NCI-H2081 (cell line): ENCODE measurements around the gene NAIP.
"Not testable (repeated sequence)": the region's sequence is repeated elsewhere in the genome, so short reads cannot be mapped to it uniquely, and the experiment has no call there.

Experiments used
- DNase-seq, 2 experiments: peaks; one replicate each; lab custom pipeline; 2025; lab: John Stamatoyannopoulos, UW

The NAIP gene, protein sequence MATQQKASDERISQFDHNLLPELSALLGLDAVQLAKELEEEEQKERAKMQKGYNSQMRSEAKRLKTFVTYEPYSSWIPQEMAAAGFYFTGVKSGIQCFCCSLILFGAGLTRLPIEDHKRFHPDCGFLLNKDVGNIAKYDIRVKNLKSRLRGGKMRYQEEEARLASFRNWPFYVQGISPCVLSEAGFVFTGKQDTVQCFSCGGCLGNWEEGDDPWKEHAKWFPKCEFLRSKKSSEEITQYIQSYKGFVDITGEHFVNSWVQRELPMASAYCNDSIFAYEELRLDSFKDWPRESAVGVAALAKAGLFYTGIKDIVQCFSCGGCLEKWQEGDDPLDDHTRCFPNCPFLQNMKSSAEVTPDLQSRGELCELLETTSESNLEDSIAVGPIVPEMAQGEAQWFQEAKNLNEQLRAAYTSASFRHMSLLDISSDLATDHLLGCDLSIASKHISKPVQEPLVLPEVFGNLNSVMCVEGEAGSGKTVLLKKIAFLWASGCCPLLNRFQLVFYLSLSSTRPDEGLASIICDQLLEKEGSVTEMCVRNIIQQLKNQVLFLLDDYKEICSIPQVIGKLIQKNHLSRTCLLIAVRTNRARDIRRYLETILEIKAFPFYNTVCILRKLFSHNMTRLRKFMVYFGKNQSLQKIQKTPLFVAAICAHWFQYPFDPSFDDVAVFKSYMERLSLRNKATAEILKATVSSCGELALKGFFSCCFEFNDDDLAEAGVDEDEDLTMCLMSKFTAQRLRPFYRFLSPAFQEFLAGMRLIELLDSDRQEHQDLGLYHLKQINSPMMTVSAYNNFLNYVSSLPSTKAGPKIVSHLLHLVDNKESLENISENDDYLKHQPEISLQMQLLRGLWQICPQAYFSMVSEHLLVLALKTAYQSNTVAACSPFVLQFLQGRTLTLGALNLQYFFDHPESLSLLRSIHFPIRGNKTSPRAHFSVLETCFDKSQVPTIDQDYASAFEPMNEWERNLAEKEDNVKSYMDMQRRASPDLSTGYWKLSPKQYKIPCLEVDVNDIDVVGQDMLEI (N-terminal part only)

DNA sequence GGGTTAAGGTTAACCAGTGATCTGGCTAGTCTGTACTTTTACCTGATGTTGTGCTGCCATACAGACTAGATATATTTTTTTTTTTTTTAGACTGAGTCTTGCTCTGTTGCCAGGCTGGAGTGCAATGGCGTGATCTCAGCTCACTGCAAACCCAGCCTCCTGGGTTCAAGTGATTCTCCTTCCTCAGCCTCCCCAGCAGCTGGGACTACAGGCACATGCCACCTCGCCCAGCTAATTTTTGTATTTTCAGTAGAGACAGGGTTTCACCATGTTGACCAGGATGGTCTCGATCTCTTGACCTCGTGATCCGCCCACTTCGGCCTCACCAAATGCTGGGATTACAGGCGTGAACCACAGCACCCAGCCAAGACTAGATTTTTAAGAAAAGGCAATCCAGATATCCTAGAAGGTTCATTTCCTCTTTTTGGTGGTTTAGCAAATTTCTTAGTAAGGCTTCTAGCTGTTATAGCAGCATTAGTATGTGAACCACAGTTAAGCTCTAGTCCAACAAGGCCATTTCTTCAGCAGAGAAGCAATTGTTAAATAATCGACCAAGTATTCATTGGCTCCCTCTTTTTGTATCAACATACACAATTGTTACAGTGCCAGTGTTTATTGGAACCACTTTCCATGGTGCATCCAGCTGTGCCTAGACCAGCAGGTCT lies at the start of gene NAIP:
Gene NAIP (minus strand): TSS at position 51 of the 665 bp plus-strand sequence. CDS start 12,424 bp downstream, outside the sequence.
- DNase-seq = not testable (repeated sequence)

DNA sequence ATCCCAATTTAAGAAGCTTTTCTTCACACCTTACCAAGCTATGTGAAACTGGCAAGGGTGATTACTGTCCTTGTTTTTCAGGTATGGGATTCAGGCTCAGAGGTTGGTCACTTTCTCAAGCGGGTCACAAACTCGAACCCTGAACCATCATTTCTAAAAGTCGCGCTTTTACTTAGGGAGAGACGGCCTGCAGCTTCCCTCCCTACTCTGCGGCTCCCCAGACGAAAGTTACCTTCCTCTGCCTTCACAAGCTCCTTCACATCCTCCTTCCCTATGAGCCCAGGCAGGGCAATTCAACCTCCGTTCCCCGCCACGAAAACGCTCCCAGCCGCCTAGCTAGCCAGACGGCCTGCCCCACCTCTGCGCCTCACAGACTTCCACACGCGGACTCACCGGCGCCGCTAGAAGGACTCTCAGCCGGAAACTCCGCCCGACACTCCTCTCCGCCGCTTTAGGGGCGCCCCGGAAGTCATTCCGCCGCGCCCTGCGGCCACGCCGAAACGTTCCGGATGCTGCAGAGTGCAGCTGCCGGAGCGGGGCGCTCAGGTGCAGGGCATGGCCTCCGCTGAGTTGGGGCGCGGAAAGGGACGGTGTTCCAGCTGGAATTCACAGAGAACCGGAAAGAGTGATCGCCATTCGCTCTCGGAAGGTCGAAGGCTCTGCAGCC lies 42.3 kb upstream of the NAIP start, which contains the start of gene GTF2H2:
Gene GTF2H2 (minus strand): TSS at position 415 of the 667 bp plus-strand sequence. CDS start 4,913 bp downstream, outside the sequence.
- not testable (repeated sequence) for DNase-seq

DNA sequence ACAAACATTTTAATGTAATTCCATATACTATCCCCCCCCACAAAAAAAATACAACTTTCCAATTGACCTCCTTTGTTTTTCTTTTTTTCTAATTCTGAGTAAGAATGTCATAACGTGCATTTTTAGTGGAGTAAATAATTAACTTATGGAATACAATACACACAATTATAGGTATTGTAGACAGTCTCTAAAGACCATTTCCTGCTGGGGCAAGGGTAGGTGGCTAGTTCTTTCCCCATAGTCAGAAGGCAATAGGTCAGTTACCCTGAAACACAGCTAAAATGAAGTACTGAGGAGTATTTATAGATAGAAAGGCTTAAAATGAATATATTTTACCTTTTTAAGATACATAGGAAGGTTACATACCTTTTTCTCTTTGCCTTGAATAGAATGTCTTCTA lies 36.2 kb upstream of the NAIP start:
- not testable (repeated sequence) for DNase-seq

DNA sequence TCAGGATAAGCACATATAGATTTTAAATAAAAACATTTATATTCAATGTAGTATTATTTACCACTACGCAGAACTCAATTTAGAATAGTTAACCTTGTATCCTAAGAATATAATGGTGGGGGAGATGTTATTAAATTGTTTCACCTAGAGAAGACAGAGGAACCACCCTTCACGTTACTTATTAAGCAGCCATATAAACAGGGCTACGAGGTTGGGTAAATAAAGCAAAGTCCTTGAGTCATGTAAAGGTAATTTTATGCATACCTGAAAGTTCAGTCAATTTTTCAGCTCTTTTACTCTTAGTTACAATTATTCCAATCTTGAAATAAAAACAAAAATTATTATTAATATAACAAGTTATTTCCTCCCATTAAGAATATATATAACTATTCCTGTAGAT lies 34.3 kb upstream of the NAIP start:
- not testable (repeated sequence) for DNase-seq

DNA sequence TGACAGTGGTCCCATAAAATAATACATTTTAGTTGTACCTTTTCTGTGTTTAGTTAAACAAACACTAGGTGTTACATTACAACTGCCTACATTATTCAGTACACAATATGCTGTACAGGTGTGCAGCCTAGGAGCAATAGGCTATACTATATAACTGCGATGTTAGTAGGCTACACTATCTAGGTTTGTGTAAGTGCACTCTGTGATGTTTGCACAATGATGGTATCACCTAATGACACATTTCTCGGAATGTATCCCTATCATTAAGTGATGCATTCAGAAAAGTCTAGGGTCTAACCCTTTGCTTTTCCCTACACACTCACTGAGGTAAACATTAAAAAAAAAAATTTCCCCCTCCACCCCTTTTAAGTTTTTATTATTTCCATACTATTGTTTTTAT lies 19.7 kb upstream of the NAIP start:
- DNase-seq = not testable (repeated sequence)

DNA sequence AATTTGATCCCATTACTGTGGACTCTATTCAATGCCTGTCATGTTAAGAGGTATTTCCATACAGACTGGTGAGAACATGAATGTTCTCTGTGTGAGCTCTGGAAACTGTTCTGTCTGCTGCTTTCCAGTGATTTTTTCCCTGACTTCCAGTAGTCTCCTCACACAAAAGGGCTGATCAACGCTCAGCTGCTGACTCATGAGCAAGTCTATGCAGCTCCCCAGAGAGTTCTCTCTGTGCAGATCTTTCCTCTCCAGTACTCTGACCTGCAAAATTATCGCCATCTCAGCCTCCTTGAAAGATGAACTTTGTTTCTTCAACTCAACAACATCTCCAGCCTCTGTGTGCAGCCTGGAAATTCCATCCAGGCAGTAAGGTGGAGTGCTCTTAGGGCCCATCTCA lies 19.0 kb upstream of the NAIP start:
- DNase-seq = not testable (repeated sequence)

DNA sequence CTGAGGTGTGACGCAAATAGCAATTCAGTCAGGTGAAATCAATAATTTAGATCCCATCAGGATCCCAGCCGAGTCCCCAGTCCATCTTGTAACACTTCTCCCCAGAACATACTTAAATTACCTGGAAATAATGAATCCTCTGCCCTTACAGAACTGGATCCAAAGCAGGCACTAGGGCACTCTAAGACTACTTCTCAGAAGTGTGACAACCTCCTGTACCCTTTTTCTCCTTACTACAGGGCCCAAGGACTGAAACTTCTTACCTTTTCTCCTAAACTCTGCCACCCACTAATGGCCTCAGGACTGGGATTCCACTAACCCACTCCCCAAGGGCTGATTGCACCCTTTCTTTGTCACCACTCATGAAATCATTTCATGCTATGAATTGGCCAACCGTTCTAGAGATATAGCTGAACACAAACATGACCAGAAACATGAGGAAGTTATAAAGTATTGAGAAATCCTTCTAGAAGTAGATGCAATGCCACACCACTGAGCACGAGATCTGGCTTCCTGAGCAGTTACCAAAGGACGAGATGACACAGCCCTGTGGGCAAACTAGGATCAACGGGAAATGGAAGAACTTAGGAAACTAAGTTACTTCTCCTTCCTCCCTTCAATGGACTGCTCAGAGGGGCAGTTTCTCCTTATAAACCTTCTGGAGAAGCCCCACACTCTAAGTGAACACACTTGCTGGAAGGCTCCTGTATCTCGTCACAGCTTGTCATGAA lies 6.1 kb upstream of the NAIP start:
- DNase-seq = not testable (repeated sequence)

DNA sequence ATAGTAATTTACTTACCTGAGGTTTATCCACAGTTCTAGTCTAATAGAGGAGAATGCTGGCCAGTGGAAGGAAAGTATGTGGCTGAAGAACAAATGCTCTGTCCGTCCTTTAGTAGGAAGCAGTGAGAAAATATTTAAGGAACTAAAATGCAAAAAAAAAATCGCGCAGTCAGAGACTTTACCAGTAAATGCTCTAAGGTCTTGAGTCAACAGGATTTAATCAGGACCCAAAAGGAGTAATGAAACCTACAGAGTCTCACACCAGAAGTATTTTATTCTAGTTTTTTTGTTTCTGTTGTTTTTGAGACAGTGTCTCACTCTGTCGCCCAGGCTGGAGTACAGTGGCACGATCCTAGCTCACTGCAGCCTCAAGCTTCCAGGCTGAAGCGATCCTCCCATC lies 4.5 kb downstream of the NAIP start:
- DNase-seq = not testable (repeated sequence)

DNA sequence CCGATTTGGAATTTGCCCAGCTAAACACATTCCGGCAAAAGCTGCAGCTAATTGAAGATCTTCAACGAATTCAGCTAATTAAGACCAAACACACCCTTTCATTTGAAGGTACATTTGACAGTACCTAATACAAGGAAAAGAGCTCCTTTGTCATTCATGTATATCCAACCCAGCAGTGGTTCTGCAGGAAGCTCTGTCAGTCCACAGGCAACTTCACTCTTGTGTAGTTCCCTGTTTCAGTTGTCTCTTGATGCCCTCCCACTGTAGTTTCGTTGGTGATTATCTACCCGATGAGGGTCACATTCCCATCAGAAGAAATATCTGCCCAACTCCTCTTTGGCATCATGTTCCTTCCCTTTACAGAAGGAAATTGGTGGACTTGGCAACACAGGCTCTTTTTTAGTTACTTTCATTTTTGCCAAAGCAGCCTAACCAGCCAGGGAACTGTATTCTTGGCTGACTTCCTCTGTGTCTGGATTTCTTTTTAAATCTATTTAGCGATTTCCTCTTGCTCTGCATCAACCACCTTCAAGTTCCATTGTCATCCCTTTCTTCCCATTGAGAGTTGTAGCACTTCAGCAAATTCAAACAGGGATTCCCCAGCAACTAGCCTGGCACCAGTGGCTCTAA lies 6.6 kb downstream of the NAIP start:
- not testable (repeated sequence) for DNase-seq

DNA sequence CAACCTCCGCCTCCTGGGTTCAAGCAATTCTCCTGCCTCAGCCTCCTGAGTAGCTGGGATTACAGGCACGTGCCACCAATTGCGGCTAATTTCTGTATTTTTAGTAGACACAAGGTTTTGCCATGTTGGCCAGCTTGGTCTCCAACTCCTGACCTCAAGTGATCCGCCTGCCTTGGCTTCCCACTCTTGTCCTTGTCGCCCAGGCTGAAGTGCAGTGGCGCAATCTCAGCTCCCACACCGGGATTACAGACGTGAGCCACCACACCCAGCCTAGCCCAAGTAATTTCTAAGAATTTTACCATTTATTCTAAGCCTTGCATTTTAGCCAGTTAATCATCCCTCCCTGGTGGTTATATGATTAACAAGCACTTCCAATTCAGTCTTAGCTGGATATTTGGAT lies 11.0 kb downstream of the NAIP start:
- no peak for DNase-seq

DNA sequence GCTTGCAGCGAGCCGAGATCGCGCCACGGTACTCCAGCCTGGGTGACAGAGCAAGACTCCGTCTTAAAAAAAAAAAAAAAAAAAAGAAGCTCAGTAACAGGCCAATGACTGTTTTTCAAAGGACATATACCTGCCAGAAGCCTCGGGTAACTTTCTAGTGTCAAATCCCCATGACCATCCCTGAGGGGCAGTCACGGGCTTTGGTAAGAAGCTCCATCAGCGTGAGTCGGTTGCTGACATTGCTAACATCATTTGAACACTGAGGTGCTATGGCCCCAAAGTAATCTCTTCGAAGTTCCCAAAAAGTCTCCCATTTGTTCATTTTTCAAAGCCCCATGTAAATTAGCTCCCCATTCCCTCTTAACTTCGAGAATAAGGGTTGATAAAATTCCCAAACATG lies 11.6 kb downstream of the NAIP start:
- DNase-seq = no peak

DNA sequence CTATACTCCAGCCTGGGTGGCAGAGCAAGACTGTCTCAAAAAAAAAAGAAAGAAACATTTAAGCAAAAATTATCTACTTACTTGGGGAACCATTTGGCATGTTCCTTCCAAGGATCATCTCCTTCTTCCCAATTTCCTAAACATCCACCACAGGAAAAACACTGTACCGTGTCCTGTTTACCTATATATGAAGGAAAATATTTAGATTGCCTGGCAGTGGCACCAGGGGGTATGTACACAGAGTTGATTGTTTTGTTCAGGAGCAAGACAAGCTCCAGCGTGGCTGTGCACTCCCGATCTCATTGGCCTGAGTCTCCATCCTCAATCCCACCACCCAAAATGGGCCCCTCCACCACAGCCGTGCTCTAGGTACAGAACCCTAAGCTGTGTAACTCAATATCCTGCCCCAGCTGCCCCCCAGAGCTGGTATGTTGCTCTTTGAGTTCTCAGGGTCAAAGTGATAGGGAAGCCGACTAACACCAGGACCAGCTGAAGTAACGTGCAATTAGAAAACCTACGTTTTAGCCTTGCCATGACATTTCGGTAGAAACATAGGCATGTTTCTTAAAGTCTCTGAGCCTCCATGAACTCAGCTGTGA lies 13.8 kb downstream of the NAIP start:
- no peak for DNase-seq

DNA sequence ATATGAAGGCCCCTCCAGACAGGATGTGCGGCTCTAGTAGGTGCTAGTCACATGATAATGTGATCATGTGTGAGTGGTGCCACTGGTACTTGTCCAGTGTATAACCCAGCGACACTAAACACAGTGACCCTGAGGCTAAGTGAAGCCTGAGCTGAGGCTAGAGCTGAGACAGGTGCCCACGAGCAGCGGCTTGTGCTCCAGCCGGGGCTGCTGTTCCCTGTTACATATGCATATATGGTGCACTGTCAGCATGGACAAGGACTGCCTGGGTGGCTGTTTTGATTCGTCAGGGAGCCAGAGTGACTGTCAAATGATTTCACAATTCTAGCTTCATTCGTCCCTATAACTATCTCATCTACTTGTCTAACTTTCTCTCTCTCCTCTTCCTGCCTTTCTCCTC lies 18.2 kb downstream of the NAIP start:
- not testable (repeated sequence) for DNase-seq

DNA sequence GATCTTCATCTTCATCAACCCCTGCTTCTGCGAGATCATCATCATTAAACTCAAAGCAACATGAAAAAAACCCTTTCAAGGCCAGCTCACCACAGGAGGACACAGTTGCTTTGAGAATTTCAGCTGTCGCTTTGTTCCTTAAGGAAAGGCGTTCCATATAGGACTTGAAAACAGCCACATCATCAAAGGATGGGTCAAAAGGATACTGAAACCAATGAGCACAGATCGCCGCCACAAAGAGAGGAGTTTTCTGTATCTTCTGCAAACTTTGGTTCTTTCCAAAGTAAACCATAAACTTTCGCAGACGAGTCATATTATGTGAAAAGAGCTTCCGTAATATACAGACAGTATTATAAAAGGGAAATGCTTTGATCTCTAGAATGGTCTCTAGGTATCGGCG lies 40.3 kb downstream of the NAIP start:
- not testable (repeated sequence) for DNase-seq

DNA sequence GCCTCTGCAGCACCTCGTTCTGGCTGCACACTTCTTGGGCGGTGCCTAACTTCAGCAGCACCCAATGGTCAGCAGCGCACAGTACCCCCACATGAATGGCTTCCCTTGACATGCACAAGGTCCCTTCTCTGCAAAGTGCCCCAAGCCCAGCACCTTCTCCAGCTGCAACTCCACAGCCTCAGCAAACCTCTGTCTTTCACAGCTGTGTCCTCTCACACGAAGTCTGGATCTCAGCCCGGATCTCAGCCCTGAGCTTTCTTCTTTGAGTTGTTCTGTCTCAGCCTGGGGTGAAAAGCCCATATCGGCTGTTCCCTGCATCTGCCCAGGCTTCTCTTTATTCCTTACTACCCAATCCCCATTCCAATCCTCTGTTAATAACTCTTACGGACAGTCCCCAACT lies 57.9 kb downstream of the NAIP start:
- DNase-seq = not testable (repeated sequence)

DNA sequence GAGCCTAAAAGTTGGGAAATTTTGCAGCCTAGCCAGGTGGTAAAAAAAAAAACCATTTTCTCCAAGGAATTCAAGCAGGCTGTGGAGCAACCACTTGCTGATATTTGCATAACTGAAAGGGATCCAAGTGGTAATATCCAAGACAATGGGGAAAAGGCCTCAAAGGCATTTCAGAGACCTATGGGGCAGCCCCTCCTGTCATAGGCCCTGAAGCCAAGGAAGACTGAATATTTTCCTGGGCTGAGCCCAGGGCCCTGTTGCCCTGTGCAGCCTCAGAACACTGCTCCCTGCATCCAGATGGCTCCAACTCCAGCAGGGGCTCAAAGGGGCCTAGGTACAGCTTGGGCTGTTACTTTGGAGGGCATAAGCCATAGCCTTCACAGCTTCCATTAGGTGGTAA lies 60.6 kb downstream of the NAIP start:
- DNase-seq = not testable (repeated sequence)

DNA sequence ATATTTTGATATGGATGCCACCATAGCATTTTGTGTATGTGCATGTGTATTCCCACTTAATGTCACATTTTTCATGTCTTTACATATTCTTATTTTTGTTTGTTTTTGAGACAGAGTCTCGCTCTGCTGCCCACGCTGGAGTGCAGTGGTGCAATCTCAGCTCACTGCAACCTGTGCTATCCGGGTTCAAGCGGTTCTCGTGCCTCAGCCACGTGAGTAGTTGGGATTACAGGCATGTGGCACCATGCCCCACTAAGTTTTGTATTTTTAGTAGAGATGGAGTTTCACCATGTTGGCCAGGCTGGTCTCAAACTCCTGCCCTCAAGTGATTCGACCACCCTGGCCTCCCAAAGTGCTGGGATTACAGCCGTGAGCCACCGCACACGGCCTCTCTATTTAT lies 72.1 kb downstream of the NAIP start:
- not testable (repeated sequence) for DNase-seq

DNA sequence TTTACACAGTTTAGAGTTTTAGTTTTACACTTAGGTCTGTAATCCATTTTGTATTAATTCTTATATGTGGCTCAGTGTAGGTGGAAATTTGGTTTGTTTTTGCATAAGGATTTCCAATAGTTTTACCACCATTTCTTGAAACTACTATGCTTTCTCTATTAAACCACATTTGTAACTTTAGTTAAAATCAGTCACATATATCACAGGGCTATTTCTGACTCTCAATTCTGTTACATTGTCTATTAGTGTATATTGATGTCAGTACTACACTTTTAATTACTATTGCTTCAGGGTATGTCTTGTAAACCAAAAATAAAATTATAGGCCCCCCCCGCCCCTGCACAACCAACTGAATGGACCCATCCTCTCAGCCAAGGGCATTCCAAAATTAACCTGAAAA lies 92.6 kb downstream of the NAIP start:
- not testable (repeated sequence) for DNase-seq

DNA sequence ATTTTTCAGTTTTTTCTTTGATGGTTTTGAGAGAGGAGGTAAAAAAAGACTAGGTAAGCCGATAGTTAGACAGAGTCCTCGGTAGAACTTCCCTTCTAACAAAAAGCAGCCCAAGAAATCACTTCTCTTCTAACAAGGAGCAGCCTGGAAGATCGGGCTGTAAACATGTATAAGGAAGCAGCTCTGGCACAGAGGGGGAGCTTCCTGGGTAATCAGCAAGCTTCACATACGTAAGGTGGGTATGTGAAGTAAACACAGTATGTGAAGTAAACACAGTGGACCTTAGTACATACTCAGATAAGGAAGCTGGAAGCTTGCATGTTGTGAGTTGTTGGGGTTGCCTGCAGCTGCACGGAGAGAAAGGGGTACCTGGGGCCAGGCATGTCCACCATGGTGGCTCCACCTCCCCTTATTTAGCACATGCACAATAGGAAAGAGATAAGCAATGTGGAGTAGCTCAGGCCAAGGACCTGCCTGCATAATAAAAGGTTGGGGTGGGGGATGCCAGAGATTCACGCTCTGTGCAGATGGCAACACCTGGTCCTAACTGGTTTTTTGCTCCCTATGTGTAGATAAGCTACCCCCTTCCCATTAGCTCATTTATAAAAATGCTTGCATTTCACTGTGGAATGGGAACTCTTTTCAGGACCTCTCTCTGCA lies 93.3 kb downstream of the NAIP start:
- not testable (repeated sequence) for DNase-seq
